Testis (tissue), 2 donors: ENCODE results near the gene VANGL2.

ENCODE experiments used
- POLR2A ChIP-seq: fragments of 450-650 bp; IDR thresholded peaks from one replicate; pipeline ENCODE4 v1.6.1; 2017; ENCODE audit warnings: antibody characterized with exemption, mild to moderate bottlenecking, moderate library complexity
- TF ChIP-seq, protein P1 (sequence below), 3 experiments: fragments of 450-650 bp in 2 of 3; fragments of 200-600 bp in 1 of 3; sonication (generic) in 1 of 3; IDR thresholded peaks; one replicate each; pipeline ENCODE4 v1.5.1; 2016 to 2019; ENCODE audit warnings: antibody characterized with exemption in 3 of 3, mild to moderate bottlenecking in 2 of 3, moderate library complexity in 1 of 3

DNA sequence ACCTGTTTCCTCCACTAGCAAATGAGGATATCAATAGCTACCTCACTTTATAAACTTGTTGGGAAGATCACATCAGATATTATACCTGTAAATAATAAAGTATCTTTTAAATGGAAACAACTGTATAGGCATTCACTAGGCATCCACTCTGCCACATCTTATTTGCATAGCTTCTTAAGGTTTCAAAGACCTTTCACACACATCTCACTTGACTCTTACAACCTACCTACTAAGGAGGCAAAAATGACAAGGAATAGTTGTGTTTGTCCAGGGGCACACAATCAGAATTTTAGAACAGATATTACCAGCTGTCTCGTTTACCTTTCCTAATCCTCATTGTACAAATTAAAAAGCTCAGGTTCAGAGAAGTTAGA is 51.5 kb downstream of the VANGL2 start:
- TF ChIP-seq, protein P1, sequence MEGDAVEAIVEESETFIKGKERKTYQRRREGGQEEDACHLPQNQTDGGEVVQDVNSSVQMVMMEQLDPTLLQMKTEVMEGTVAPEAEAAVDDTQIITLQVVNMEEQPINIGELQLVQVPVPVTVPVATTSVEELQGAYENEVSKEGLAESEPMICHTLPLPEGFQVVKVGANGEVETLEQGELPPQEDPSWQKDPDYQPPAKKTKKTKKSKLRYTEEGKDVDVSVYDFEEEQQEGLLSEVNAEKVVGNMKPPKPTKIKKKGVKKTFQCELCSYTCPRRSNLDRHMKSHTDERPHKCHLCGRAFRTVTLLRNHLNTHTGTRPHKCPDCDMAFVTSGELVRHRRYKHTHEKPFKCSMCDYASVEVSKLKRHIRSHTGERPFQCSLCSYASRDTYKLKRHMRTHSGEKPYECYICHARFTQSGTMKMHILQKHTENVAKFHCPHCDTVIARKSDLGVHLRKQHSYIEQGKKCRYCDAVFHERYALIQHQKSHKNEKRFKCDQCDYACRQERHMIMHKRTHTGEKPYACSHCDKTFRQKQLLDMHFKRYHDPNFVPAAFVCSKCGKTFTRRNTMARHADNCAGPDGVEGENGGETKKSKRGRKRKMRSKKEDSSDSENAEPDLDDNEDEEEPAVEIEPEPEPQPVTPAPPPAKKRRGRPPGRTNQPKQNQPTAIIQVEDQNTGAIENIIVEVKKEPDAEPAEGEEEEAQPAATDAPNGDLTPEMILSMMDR (IDR thresholded peaks at IDR 0.05) = no peak
- TF ChIP-seq POLR2A = no peak
